HepG2 (cell line): ENCODE measurements around the gene ARMC5. TPM values are rescaled to one million over a fixed set of nuclear protein-coding genes. Genes with fewer than 3 reads are reported as not detected.
A peak's percentile ranks its signal among the peaks of the same experiment; 100 is the strongest.

Experiments used
- ARID2 ChIP-seq: sonication (generic); formaldehyde crosslinking; IDR thresholded peaks from 2 replicates; pipeline ENCODE4 v1.8.1; 2022; ENCODE audit warnings: mild to moderate bottlenecking, missing genetic modification reagents, borderline replicate concordance
- CBX1 ChIP-seq: IDR thresholded peaks from one replicate; pipeline ENCODE4 v1.6.1; 2016; ENCODE audit warnings: antibody characterized with exemption, low read depth
- DR1 ChIP-seq: sonication (generic); formaldehyde crosslinking; IDR thresholded peaks from 2 replicates; pipeline ENCODE4 v1.8.0; 2021; ENCODE audit warnings: mild to moderate bottlenecking, missing genetic modification reagents, inconsistent platforms
- EEA1 ChIP-seq: sonication (generic); formaldehyde crosslinking; IDR thresholded peaks from 2 replicates; pipeline ENCODE4 v1.5.1; 2020; ENCODE audit warnings: mild to moderate bottlenecking, missing genetic modification reagents, borderline replicate concordance
- FOXO4 ChIP-seq: sonication (generic); formaldehyde crosslinking; conservative IDR thresholded peaks from 2 replicates; pipeline ENCODE4 v1.8.1; 2023; ENCODE audit warnings: missing genetic modification reagents
- GLI4 ChIP-seq: sonication (generic); formaldehyde crosslinking; IDR thresholded peaks from 2 replicates; pipeline ENCODE4 v1.5.1; 2020; ENCODE audit warnings: missing genetic modification reagents, mild to moderate bottlenecking, moderate library complexity, borderline replicate concordance
- HHEX ChIP-seq: IDR thresholded peaks from 2 replicates; pipeline ENCODE4 v1.6.1; 2016; ENCODE audit warnings: control low read depth
- HNF1B ChIP-seq: sonication (generic); formaldehyde crosslinking; IDR thresholded peaks from 2 replicates; pipeline ENCODE4 v1.5.1; 2020; ENCODE audit warnings: mild to moderate bottlenecking, moderate library complexity, missing genetic modification reagents
- HNRNPL ChIP-seq: fragments of 200-400 bp; formaldehyde crosslinking; IDR thresholded peaks from 2 replicates; pipeline ENCODE4 v1.6.1; 2017; ENCODE audit warnings: mild to moderate bottlenecking, low read depth, low read length
- MTA3 ChIP-seq: sonication (generic); formaldehyde crosslinking; IDR thresholded peaks from 2 replicates; pipeline ENCODE4 v1.4.0; 2020; ENCODE audit warnings: missing genetic modification reagents
- MXD4 ChIP-seq: IDR thresholded peaks from 2 replicates; pipeline ENCODE4 v1.6.1; 2016; ENCODE audit warnings: mild to moderate bottlenecking, missing biosample characterization, missing genetic modification reagents
- NCOA1 ChIP-seq: sonication (generic); formaldehyde crosslinking; IDR thresholded peaks from 2 replicates; pipeline ENCODE4 v1.9.0; 2021; ENCODE audit warnings: missing genetic modification reagents
- RARA ChIP-seq: IDR thresholded peaks from 2 replicates; pipeline ENCODE4 v1.6.1; 2016; ENCODE audit warnings: missing genetic modification reagents, missing compliant biosample characterization
- SP5 ChIP-seq: IDR thresholded peaks from 2 replicates; pipeline ENCODE4 v1.6.1; 2016; ENCODE audit warnings: low read depth, borderline replicate concordance
- TEAD3 ChIP-seq: optimal IDR thresholded peaks from 2 replicates; pipeline ENCODE3; 2016; ENCODE audit warnings: borderline replicate concordance
- U2AF2 ChIP-seq: fragments of 200-400 bp; formaldehyde crosslinking; IDR thresholded peaks from 2 replicates; pipeline ENCODE4 v1.6.1; 2017; ENCODE audit warnings: low read depth, mild to moderate bottlenecking, low read length
- ZBTB33 ChIP-seq: sonication (generic); formaldehyde crosslinking; IDR thresholded peaks from 2 replicates; pipeline ENCODE4 v1.4.0; 2020; ENCODE audit warnings: missing genetic modification reagents
- ZFP36L2 ChIP-seq: sonication (generic); formaldehyde crosslinking; IDR thresholded peaks from 2 replicates; pipeline ENCODE4 v1.4.0; 2020; ENCODE audit warnings: missing genetic modification reagents
- ZFP91 ChIP-seq: sonication (generic); formaldehyde crosslinking; IDR thresholded peaks from 2 replicates; pipeline ENCODE4 v1.9.0; 2022; ENCODE audit warnings: missing genetic modification reagents, mild to moderate bottlenecking, borderline replicate concordance
- ZNF101 ChIP-seq: sonication (generic); formaldehyde crosslinking; IDR thresholded peaks from 2 replicates; pipeline ENCODE4 v1.4.0; 2020; ENCODE audit warnings: mild to moderate bottlenecking, low read depth, missing genetic modification reagents, borderline replicate concordance
- ZNF333 ChIP-seq: sonication (generic); formaldehyde crosslinking; IDR thresholded peaks from 2 replicates; pipeline ENCODE4 v1.4.0; 2020; ENCODE audit warnings: mild to moderate bottlenecking, missing genetic modification reagents, borderline replicate concordance
- ZNF724P ChIP-seq: sonication (generic); formaldehyde crosslinking; IDR thresholded peaks from 2 replicates; pipeline ENCODE4 v1.8.0; 2022; ENCODE audit warnings: missing genetic modification reagents, borderline replicate concordance
- ZNF747 ChIP-seq: sonication (generic); formaldehyde crosslinking; IDR thresholded peaks from 2 replicates; pipeline ENCODE4 v1.8.1; 2023; ENCODE audit warnings: missing genetic modification reagents, mild to moderate bottlenecking, borderline replicate concordance
- polyA plus RNA-seq, 8 experiments: library from polyadenylated mRNA; depleted of rRNA in 3 of 8; stranded (reverse) in 7 of 8; unstranded in 1 of 8; fragments of >200 nt; fragmentation: Illumina TruSeq in 4 of 8; extraction: Trizol in 4 of 8; gene quantifications; 2 replicates each; pipeline versions ENCODE4 v1.2.1 to v1.2.3, GENCODE V29; 2011 to 2016; ENCODE audit warnings: low read depth in 4 of 8, missing spikeins in 1 of 8, mixed read lengths in 1 of 8; ENCODE audit not compliant: insufficient read depth in 1 of 8
- total RNA-seq, 5 experiments: library from RNA; depleted of rRNA; stranded (reverse); fragments of >200 nt; fragmentation: Illumina TruSeq; extraction: Trizol; gene quantifications; 2 replicates each; pipeline ENCODE4 v1.2.3, GENCODE V29; 2016; ENCODE audit warnings: low read depth in 1 of 5

ARMC5 gene
- total and polyA plus RNA-seq, 2 of the 13 experiments (the other 11 are each of a cell fraction or from before 2014, with no cell fraction given): 10.8 to 22.3 TPM

GRCh38 chr16:31458844-31459686 is at the start of gene ARMC5 (continued):
- peak; percentile 93 for TF ChIP-seq ZFP91 (CRISPR knock-in tag)
- TF ChIP-seq FOXO4 (CRISPR knock-in tag): 0 out of 2 replicates have a peak, but pooled peaks have one; percentile 74
- peak; percentile 70; the same call in 1 of the 2 replicates for TF ChIP-seq GLI4
- TF ChIP-seq DR1 (CRISPR knock-in tag): peak; percentile 87
- peak; percentile 98 for TF ChIP-seq EEA1
- peak; percentile 83; the same call in 1 of the 2 replicates for TF ChIP-seq ARID2 (CRISPR knock-in tag)
- peak; percentile 0 for TF ChIP-seq ZNF101 (CRISPR knock-in tag)
- peak; percentile 48 for TF ChIP-seq SP5
- TF ChIP-seq HNRNPL: peak; percentile 48; the same call in 1 of the 2 replicates
- peak; percentile 66; the same call in 1 of the 2 replicates for TF ChIP-seq RARA (CRISPR knock-in tag)
- TF ChIP-seq ZNF333 (CRISPR knock-in tag): peak; percentile 38; the same call in 1 of the 2 replicates
- TF ChIP-seq ZNF747: peak; percentile 78
- peak; percentile 73 for TF ChIP-seq TEAD3 (CRISPR knock-in tag)
- peak; percentile 90 for TF ChIP-seq ZNF724P
- TF ChIP-seq U2AF2: no peak
- TF ChIP-seq MTA3: no peak
- peak; percentile 45; the same call in 1 of the 2 replicates for TF ChIP-seq ZBTB33 (CRISPR knock-in tag)
- TF ChIP-seq HNF1B (CRISPR knock-in tag): peak; percentile 89
- TF ChIP-seq MXD4: peak; percentile 95
- no peak for TF ChIP-seq CBX1
- TF ChIP-seq HHEX (CRISPR knock-in tag): no peak
- TF ChIP-seq NCOA1 (CRISPR knock-in tag): 0 out of 2 replicates have a peak, but pooled peaks have one; percentile 15
- peak; percentile 83; the same call in 1 of the 2 replicates for TF ChIP-seq ZFP36L2
